Measurements from ENCODE around the gene RSPH9. TPM values are rescaled to one million over a fixed set of nuclear protein-coding genes. Genes with fewer than 3 reads are reported as not detected.

RSPH9 gene
- total and polyA plus RNA-seq, 2 donors (not counting 3 experiments of a cell fraction or from before 2014, with no cell fraction given), result 0.18 to 0.27 TPM

DNA sequence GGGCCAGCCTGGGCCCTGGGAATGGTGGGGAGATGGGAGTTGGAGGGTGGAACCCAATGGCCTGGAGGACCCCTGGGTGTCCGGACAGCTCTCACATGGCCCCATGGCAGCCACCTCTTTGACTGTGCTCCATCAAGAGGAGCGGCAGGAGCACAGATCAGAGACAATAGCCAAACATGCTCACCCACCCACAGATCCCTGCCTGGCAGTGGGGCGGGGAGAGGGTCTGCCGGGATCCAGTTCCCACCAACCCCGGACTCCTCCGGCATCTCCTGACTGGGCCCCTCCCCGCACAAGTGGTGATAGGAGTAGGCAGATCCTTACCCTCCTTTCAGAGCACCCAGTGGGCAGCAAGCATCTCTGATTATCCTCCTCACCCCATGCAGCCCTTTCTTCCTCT lies 74.7 kb downstream of the RSPH9 start:
- intact Hi-C loops (cut with micrococcal nuclease), result no loop called here
- CTCF ChIA-PET, result interaction anchor here (0.7 to 1.9 kb wide), 3 partner anchors 50 to 55 kb away, joined by 3 to 4 read pairs (median 4); no protein-coding TSS in a partner anchor

GRCh38 chr6:43720999-43721398 lies 76.2 kb downstream of the RSPH9 start:
- dilution Hi-C loops (cut with MboI; ENCODE audit: extremely low pct_ligation_motif_present, low sequenced_read_pairs) (no loop called here), intact Hi-C loops (cut with micrococcal nuclease) (no loop called here)
- CTCF ChIA-PET, result interaction anchor here (0.7 to 4.9 kb wide), 8 partner anchors 33 to 360 kb away, joined by 3 to 48 read pairs (median 4); partner anchors contain the start of gene RSPH9
- H3K4me2 ChIP-seq (ENCODE audit: insufficient read depth, low read length), result no peak overlapping the region
- no peak overlapping the region for H2AFZ ChIP-seq (ENCODE audit: low read depth, low read length)
- DNase-seq (ENCODE audit: low read depth, low spot score), result no peak
- H3K4me1 ChIP-seq (ENCODE audit: control insufficient read depth, extremely low read depth, insufficient read depth, low read length), result peaks cover 7% of the 10 kb centered on the region
- BruUV-seq (replicated peaks), result no TSS peak
- POLR2A ChIA-PET, result interaction anchor here (0.7 kb wide), 2 partner anchors 24 to 81 kb away, joined by 3 read pairs; no protein-coding TSS in a partner anchor
- H4K20me1 ChIP-seq (replicated peaks; ENCODE audit: control insufficient read depth, extremely low read depth, insufficient read depth, low read length), result no peaks in the 10 kb centered on the region
- H3K79me2 ChIP-seq (ENCODE audit: control insufficient read depth, insufficient read depth, low read length), result no peaks in the 10 kb centered on the region
- no peak overlapping the region for H3K4me3 ChIP-seq (replicated peaks in 1 of 3; ENCODE audit: insufficient read depth in 1 of 3, low read depth in 1 of 3, low read length in 3 of 3)
- no peaks in the 10 kb centered on the region for H3K27me3 ChIP-seq (ENCODE audit: control insufficient read depth in 2 of 2, insufficient read depth in 2 of 2, low read length in 2 of 2)
- no peak for TF ChIP-seq POLR2A (IDR thresholded peaks at IDR 0.05; ENCODE audit: low read depth, low read length)
- H3K9ac ChIP-seq (replicated peaks; ENCODE audit: extremely low read depth, insufficient read depth, low read length), result no peak overlapping the region
- no peaks in the 10 kb centered on the region for H3K9me3 ChIP-seq (replicated peaks; ENCODE audit: control insufficient read depth, insufficient read depth, low read length)
- no peak for FAIRE-seq
- no peak overlapping the region for H3K27ac ChIP-seq (ENCODE audit: insufficient read depth, low read depth, low read length)
- H3K36me3 ChIP-seq (ENCODE audit: control insufficient read depth in 2 of 2, extremely low read depth in 1 of 2, insufficient read depth in 2 of 2, low read length in 2 of 2), result no peaks in the 10 kb centered on the region
- H3K9me1 ChIP-seq (replicated peaks; ENCODE audit: control insufficient read depth, extremely low read depth, insufficient read depth, low read length), result no peaks in the 10 kb centered on the region

More for the DNA sequence above, 74.7 kb downstream of the RSPH9 start:
- Histone ChIP-seq H3K9ac (replicated peaks; ENCODE audit: extremely low read depth, insufficient read depth, low read length) (no peak overlapping the region), H3K4me1 (ENCODE audit: control insufficient read depth, extremely low read depth, insufficient read depth, low read length) (peaks cover 8% of the 10 kb centered on the region), H3K9me3 (replicated peaks; ENCODE audit: control insufficient read depth, insufficient read depth, low read length) (no peaks in the 10 kb centered on the region), H4K20me1 (replicated peaks; ENCODE audit: control insufficient read depth, extremely low read depth, insufficient read depth, low read length) (no peaks in the 10 kb centered on the region), H3K27me3 (ENCODE audit: control insufficient read depth in 2 of 2, insufficient read depth in 2 of 2, low read length in 2 of 2) (no peaks in the 10 kb centered on the region), H2AFZ (ENCODE audit: low read depth, low read length) (no peak overlapping the region), H3K27ac (ENCODE audit: insufficient read depth, low read depth, low read length) (no peak overlapping the region), H3K4me3 (replicated peaks in 1 of 3; ENCODE audit: insufficient read depth in 1 of 3, low read depth in 1 of 3, low read length in 3 of 3) (no peak overlapping the region), H3K36me3 (ENCODE audit: control insufficient read depth in 2 of 2, extremely low read depth in 1 of 2, insufficient read depth in 2 of 2, low read length in 2 of 2) (no peaks in the 10 kb centered on the region), H3K79me2 (ENCODE audit: control insufficient read depth, insufficient read depth, low read length) (no peaks in the 10 kb centered on the region), H3K9me1 (replicated peaks; ENCODE audit: control insufficient read depth, extremely low read depth, insufficient read depth, low read length) (no peaks in the 10 kb centered on the region), H3K4me2 (ENCODE audit: insufficient read depth, low read length) (no peak overlapping the region)
- DNase-seq (ENCODE audit: low read depth, low spot score) (no peak), FAIRE-seq (no peak)
- dilution Hi-C loops (cut with MboI; ENCODE audit: extremely low pct_ligation_motif_present, low sequenced_read_pairs), result no loop called here
- POLR2A ChIA-PET, result no interaction called here
- no TSS peak for BruUV-seq (replicated peaks)
- TF ChIP-seq POLR2AphosphoS5 (IDR thresholded peaks at IDR 0.05; ENCODE audit: insufficient read depth, low read depth, low read length), result no peak

Other genes starting within 250 kb of the RSPH9 start
- 34.8 and 37.9 TPM in 2 replicates for gene ABCC10, start 217.5 kb upstream of the RSPH9 start, total RNA-seq
- gene ABCC10, start 217.5 kb upstream of the RSPH9 start, polyA plus RNA-seq, result 29.2 and 32.9 TPM in 2 replicates
- not detected in 2 replicates for gene DLK2, start 189.5 kb upstream of the RSPH9 start, total RNA-seq
- gene DLK2, start 189.5 kb upstream of the RSPH9 start, polyA plus RNA-seq, result 0.36 and 0.38 TPM in 2 replicates
- 31.8 and 33.1 TPM in 2 replicates for gene TJAP1, start 167.5 kb upstream of the RSPH9 start, total RNA-seq
- gene TJAP1, start 167.5 kb upstream of the RSPH9 start, polyA plus RNA-seq, result 28.4 and 29.9 TPM in 2 replicates
- 0.25 and 0.58 TPM in 2 replicates for gene LRRC73, start 134.7 kb upstream of the RSPH9 start, total RNA-seq
- 0.11 and 0.14 TPM in 2 replicates for gene LRRC73, start 134.7 kb upstream of the RSPH9 start, polyA plus RNA-seq
- 117 and 119 TPM in 2 replicates for gene YIPF3, start 128.1 kb upstream of the RSPH9 start, total RNA-seq
- 470 and 561 TPM in 2 replicates for gene YIPF3, start 128.1 kb upstream of the RSPH9 start, polyA plus RNA-seq
- 40.6 and 46.0 TPM in 2 replicates for gene POLR1C, start 127.9 kb upstream of the RSPH9 start, total RNA-seq
- gene POLR1C, start 127.9 kb upstream of the RSPH9 start, polyA plus RNA-seq, result 34.7 and 39.8 TPM in 2 replicates
- 45.9 and 50.0 TPM in 2 replicates for gene XPO5, start 69.0 kb upstream of the RSPH9 start, total RNA-seq
- 27.5 and 28.4 TPM in 2 replicates for gene XPO5, start 69.0 kb upstream of the RSPH9 start, polyA plus RNA-seq
- gene POLH, start 68.9 kb upstream of the RSPH9 start, total RNA-seq, result 33.7 and 36.6 TPM in 2 replicates
- 8.8 and 9.3 TPM in 2 replicates for gene POLH, start 68.9 kb upstream of the RSPH9 start, polyA plus RNA-seq
- gene GTPBP2, start 15.8 kb upstream of the RSPH9 start, total RNA-seq, result 77.6 and 87.1 TPM in 2 replicates
- gene GTPBP2, start 15.8 kb upstream of the RSPH9 start, polyA plus RNA-seq, result 112 and 118 TPM in 2 replicates
- 32.3 and 34.9 TPM in 2 replicates for gene MAD2L1BP, start 9.2 kb upstream of the RSPH9 start, total RNA-seq
- gene MAD2L1BP, start 9.2 kb upstream of the RSPH9 start, polyA plus RNA-seq, result 62.0 and 63.5 TPM in 2 replicates
- gene MRPS18A, start 42.8 kb downstream of the RSPH9 start, total RNA-seq, result 39.1 and 39.8 TPM in 2 replicates
- 83.8 and 92.3 TPM in 2 replicates for gene MRPS18A, start 42.8 kb downstream of the RSPH9 start, polyA plus RNA-seq
- gene VEGFA, start 125.2 kb downstream of the RSPH9 start, total RNA-seq, result 16.6 and 18.1 TPM in 2 replicates
- 19.9 and 26.2 TPM in 2 replicates for gene VEGFA, start 125.2 kb downstream of the RSPH9 start, polyA plus RNA-seq

Data from endothelial cell of umbilical vein (primary cell).